ENCODE data around the gene PLXNB3.

GRCh38 chrX:153777261-153778090 lies 13.4 kb downstream of the PLXNB3 start:
- TF ChIP-seq CTCF (IDR thresholded peaks at IDR 0.05; ENCODE audit: insufficient read depth, low read length, poor library complexity, severe bottlenecking) (no peak), EZH2phosphoT487 (conservative IDR thresholded peaks at IDR 0.05; ENCODE audit: low read length) (no peak)
